H9 (cell line): Measurements from ENCODE around the gene HOXB1. TPM values are rescaled to one million over a fixed set of nuclear protein-coding genes. Genes with fewer than 3 reads are reported as not detected.

Experiments used
- DNase-seq: peaks from one replicate; pipeline ENCODE4 v3.0.0-alpha.2; 2017
- H2AFZ ChIP-seq: one replicate; pipeline ENCODE4 v1.6.1; 2013; ENCODE audit warnings: mild to moderate bottlenecking, low read length, control low read depth, moderate library complexity
- H2AK5ac ChIP-seq: 2 replicates; pipeline ENCODE4 v1.6.1; 2013; ENCODE audit warnings: low read length, control low read depth, mixed read lengths; ENCODE audit not compliant: insufficient read length
- H2BK120ac ChIP-seq: one replicate; pipeline ENCODE4 v1.6.1; 2013; ENCODE audit warnings: low read depth, mild to moderate bottlenecking, low read length, control low read depth, inconsistent platforms; ENCODE audit not compliant: poor library complexity, severe bottlenecking
- H2BK12ac ChIP-seq: 2 replicates; pipeline ENCODE4 v1.6.1; 2013; ENCODE audit warnings: low read length, control low read depth, mixed read lengths, low read depth; ENCODE audit not compliant: insufficient read length
- H2BK15ac ChIP-seq: 2 replicates; pipeline ENCODE4 v1.6.1; 2013; ENCODE audit warnings: low read depth, low read length, control low read depth
- H2BK20ac ChIP-seq: one replicate; pipeline ENCODE4 v1.6.1; 2013; ENCODE audit warnings: low read depth, mild to moderate bottlenecking, low read length, control low read depth, inconsistent platforms; ENCODE audit not compliant: poor library complexity, severe bottlenecking
- H2BK5ac ChIP-seq: 2 replicates; pipeline ENCODE4 v1.6.1; 2013; ENCODE audit warnings: low read length, control low read depth, mixed read lengths; ENCODE audit not compliant: insufficient read length
- H3K14ac ChIP-seq: 2 replicates; pipeline ENCODE4 v1.6.1; 2013; ENCODE audit warnings: low read length, control low read depth; ENCODE audit not compliant: insufficient read depth
- H3K18ac ChIP-seq: 2 replicates; pipeline ENCODE4 v1.6.1; 2013; ENCODE audit warnings: low read depth, mild to moderate bottlenecking, mixed read lengths, low read length, control low read depth; ENCODE audit not compliant: insufficient read length
- H3K23ac ChIP-seq: 2 replicates; pipeline ENCODE4 v1.6.1; 2013; ENCODE audit warnings: low read length, control low read depth, mixed read lengths, low read depth; ENCODE audit not compliant: insufficient read length
- H3K23me2 ChIP-seq: 2 replicates; pipeline ENCODE4 v1.6.1; 2013; ENCODE audit warnings: low read depth, mild to moderate bottlenecking, mixed read lengths, low read length, control low read depth; ENCODE audit not compliant: insufficient read length, poor library complexity, severe bottlenecking
- H3K27ac ChIP-seq: 2 replicates; pipeline ENCODE4 v1.5.1; 2013; ENCODE audit warnings: low read length, control low read depth, mixed read lengths, low read depth; ENCODE audit not compliant: insufficient read length
- H3K27me3 ChIP-seq: 2 replicates; pipeline ENCODE4 v1.6.1; 2013; ENCODE audit warnings: low read length, control low read depth, inconsistent platforms; ENCODE audit not compliant: insufficient read depth
- H3K4ac ChIP-seq: 2 replicates; pipeline ENCODE4 v1.6.1; 2013; ENCODE audit warnings: low read depth, mild to moderate bottlenecking, control low read depth, inconsistent platforms, low read length, moderate library complexity
- H3K4me1 ChIP-seq: 2 replicates; pipeline ENCODE4 v1.6.1; 2013; ENCODE audit warnings: low read length, control low read depth, inconsistent platforms; ENCODE audit not compliant: insufficient read depth
- H3K4me2 ChIP-seq: 2 replicates; pipeline ENCODE4 v1.6.1; 2013; ENCODE audit warnings: low read length, control low read depth, mixed read lengths; ENCODE audit not compliant: insufficient read length, insufficient read depth
- H3K56ac ChIP-seq: 2 replicates; pipeline ENCODE4 v1.6.1; 2013; ENCODE audit warnings: low read depth, mild to moderate bottlenecking, mixed read lengths, low read length, control low read depth; ENCODE audit not compliant: insufficient read length
- H3K79me1 ChIP-seq: 2 replicates; pipeline ENCODE4 v1.6.1; 2013; ENCODE audit warnings: low read depth, mild to moderate bottlenecking, moderate library complexity, low read length, control low read depth, inconsistent platforms; ENCODE audit not compliant: insufficient read depth, poor library complexity, severe bottlenecking
- H3K79me2 ChIP-seq: 2 replicates; pipeline ENCODE4 v1.6.1; 2013; ENCODE audit warnings: low read length, control low read depth, inconsistent platforms; ENCODE audit not compliant: insufficient read depth
- H3K9ac ChIP-seq: 2 replicates; pipeline ENCODE4 v1.6.1; 2013; ENCODE audit warnings: low read length, control low read depth, mixed read lengths; ENCODE audit not compliant: insufficient read length; ENCODE audit errors: extremely low read depth
- H3K9me3 ChIP-seq: one replicate; pipeline ENCODE4 v1.6.1; 2013; ENCODE audit warnings: low read depth, low read length, inconsistent platforms; ENCODE audit not compliant: control insufficient read depth
- H3T11ph ChIP-seq: one replicate; pipeline ENCODE4 v1.6.1; 2013; ENCODE audit warnings: mild to moderate bottlenecking, low read length, control low read depth, inconsistent platforms
- H4K20me1 ChIP-seq: one replicate; pipeline ENCODE4 v1.6.1; 2013; ENCODE audit not compliant: control insufficient read depth, insufficient read length, insufficient read depth
- H4K5ac ChIP-seq: 2 replicates; pipeline ENCODE4 v1.6.1; 2013; ENCODE audit warnings: low read depth, mild to moderate bottlenecking, mixed read lengths, low read length, control low read depth; ENCODE audit not compliant: insufficient read length
- H4K8ac ChIP-seq: replicated peaks from 2 replicates; pipeline ENCODE4 v1.6.1; 2013; ENCODE audit warnings: low read length, control low read depth, mixed read lengths, low read depth; ENCODE audit not compliant: insufficient read length
- H4K91ac ChIP-seq: 2 replicates; pipeline ENCODE4 v1.6.1; 2013; ENCODE audit warnings: low read depth, mild to moderate bottlenecking, moderate library complexity, mixed read lengths, low read length, control low read depth; ENCODE audit not compliant: insufficient read length
- H3K27ac Mint-ChIP-seq, 3 experiments: 2 replicates in 2 of 3; 3 replicates in 1 of 3; pipeline ENCODE4 v1.8.0; 2020 to 2021; ENCODE audit warnings: mixed read lengths in 3 of 3, mild to moderate bottlenecking in 1 of 3, moderate library complexity in 1 of 3
- H3K27me3 Mint-ChIP-seq: 2 replicates; pipeline ENCODE4 v1.8.0; 2021; ENCODE audit warnings: low read depth, mild to moderate bottlenecking, moderate library complexity, mixed read lengths
- H3K36me3 Mint-ChIP-seq, 3 experiments: 2 replicates in 2 of 3; 3 replicates in 1 of 3; pipeline ENCODE4 v1.8.0; 2020 to 2021; ENCODE audit warnings: low read depth in 3 of 3, mixed read lengths in 3 of 3; ENCODE audit not compliant: insufficient read depth in 1 of 3
- H3K4me1 Mint-ChIP-seq, 2 experiments: 2 replicates each; pipeline ENCODE4 v1.8.0; 2020; ENCODE audit warnings: mixed read lengths in 2 of 2
- H3K4me3 Mint-ChIP-seq, 2 experiments: 2 replicates in 1 of 2; 3 replicates in 1 of 2; pipeline ENCODE4 v1.8.0; 2020 to 2021; ENCODE audit warnings: mild to moderate bottlenecking in 2 of 2, mixed read lengths in 2 of 2, moderate library complexity in 1 of 2
- H3K9me3 Mint-ChIP-seq, 2 experiments: 2 replicates in 1 of 2; 3 replicates in 1 of 2; pipeline ENCODE4 v1.8.0; 2020; ENCODE audit warnings: mild to moderate bottlenecking in 2 of 2, mixed read lengths in 2 of 2, moderate library complexity in 1 of 2
- WGBS: extraction: QIAGEN DNeasy Blood & Tissue Kit; methylation state at CpG from one replicate; pipeline ENCODE4 v1.1.7; 2013; ENCODE audit warnings: missing lambda C conversion rate, low lambda C conversion rate, mixed read lengths; ENCODE audit not compliant: insufficient read length; ENCODE audit errors: extremely low coverage; 5-methylcytosine and 5-hydroxymethylcytosine counted together
- total RNA-seq: library from RNA; stranded (reverse); gene quantifications from 2 replicates; pipeline ENCODE4 v1.2.1, GENCODE V29; 2021
- TF ChIP-seq, protein P1 (sequence below): fragments of 200-600 bp; sonication (generic); conservative IDR thresholded peaks from 3 replicates; pipeline ENCODE4 v1.8.0; 2021; ENCODE audit warnings: antibody characterized with exemption, mild to moderate bottlenecking

The HOXB1 gene
- total RNA-seq, 1 experiment from 2014 or later, result not detected

DNA sequence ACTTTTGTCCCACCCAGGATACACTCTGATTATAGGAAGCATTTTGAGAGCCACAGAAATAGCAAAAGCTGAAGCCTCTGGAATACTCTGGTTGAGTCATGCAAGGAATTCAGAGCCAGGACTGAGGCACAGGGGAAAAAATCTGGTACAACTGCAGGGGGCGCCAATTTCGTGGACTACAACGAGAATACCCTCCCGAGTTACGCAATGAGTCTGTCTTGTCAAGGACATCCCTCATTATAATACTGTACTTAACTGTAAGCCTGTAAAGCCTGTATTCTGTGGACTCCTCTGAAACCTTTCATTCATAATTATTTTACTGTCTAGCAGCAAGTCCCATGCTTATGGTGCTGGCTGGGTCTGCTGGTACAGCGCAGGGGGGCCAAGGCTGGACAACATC is 7.8 kb downstream of the HOXB1 start:
- Histone ChIP-seq H4K8ac (no peak overlapping the region), H4K5ac (no peak overlapping the region), H2BK120ac (no peak overlapping the region), H3K4ac (no peak overlapping the region), H3K4me1 (peaks cover 11% of the 10 kb centered on the region), H3K4me2 (no peak overlapping the region), H3K79me1 (no peaks in the 10 kb centered on the region), H3K23ac (no peak overlapping the region), H3K27ac (no peak overlapping the region), H3K9ac (no peak overlapping the region), H2BK5ac (no peak overlapping the region), H4K91ac (no peak overlapping the region), H3K23me2 (no peaks in the 10 kb centered on the region), H3K18ac (no peak overlapping the region), H3T11ph (no peak overlapping the region), H2BK12ac (no peak overlapping the region), H3K56ac (no peak overlapping the region), H2BK20ac (no peak overlapping the region), H4K20me1 (no peaks in the 10 kb centered on the region), H3K14ac (no peak overlapping the region), H3K27me3 (peaks cover 46% of the 10 kb centered on the region; the same call in 1 of the 2 replicates), H2BK15ac (no peak overlapping the region), H2AFZ (no peak overlapping the region), H3K79me2 (no peaks in the 10 kb centered on the region), H2AK5ac (no peak overlapping the region), H3K9me3 (no peaks in the 10 kb centered on the region)
- H3K27me3 Mint-ChIP-seq, result peaks cover 100% of the 10 kb centered on the region
- no peak overlapping the region for H3K4me3 Mint-ChIP-seq
- DNase-seq, result no peak
- no peak overlapping the region for H3K27ac Mint-ChIP-seq
- H3K9me3 Mint-ChIP-seq, result peaks cover 4 to 24% of the 10 kb centered on the region in 2 experiments; a peak in 3 of 5 replicates
- peaks cover 37 to 45% of the 10 kb centered on the region in 2 experiments for H3K4me1 Mint-ChIP-seq
- H3K36me3 Mint-ChIP-seq, result peaks cover 0 to 2% (median 0%) of the 10 kb centered on the region in 3 experiments; a peak in 1 of 7 replicates
- TF ChIP-seq, protein P1, sequence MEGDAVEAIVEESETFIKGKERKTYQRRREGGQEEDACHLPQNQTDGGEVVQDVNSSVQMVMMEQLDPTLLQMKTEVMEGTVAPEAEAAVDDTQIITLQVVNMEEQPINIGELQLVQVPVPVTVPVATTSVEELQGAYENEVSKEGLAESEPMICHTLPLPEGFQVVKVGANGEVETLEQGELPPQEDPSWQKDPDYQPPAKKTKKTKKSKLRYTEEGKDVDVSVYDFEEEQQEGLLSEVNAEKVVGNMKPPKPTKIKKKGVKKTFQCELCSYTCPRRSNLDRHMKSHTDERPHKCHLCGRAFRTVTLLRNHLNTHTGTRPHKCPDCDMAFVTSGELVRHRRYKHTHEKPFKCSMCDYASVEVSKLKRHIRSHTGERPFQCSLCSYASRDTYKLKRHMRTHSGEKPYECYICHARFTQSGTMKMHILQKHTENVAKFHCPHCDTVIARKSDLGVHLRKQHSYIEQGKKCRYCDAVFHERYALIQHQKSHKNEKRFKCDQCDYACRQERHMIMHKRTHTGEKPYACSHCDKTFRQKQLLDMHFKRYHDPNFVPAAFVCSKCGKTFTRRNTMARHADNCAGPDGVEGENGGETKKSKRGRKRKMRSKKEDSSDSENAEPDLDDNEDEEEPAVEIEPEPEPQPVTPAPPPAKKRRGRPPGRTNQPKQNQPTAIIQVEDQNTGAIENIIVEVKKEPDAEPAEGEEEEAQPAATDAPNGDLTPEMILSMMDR, result peak; percentile 51; the same call in 2 of the 3 replicates
- WGBS, result no CpG with 5 or more reads among the region's 6 CpGs
